Breast epithelium (tissue), 4 donors: ENCODE results near the gene TBX6. TPM values are rescaled to one million over a fixed set of nuclear protein-coding genes. Genes with fewer than 3 reads are reported as not detected.
A peak's percentile ranks its signal among the peaks of the same experiment; 100 is the strongest.
"Not testable (repeated sequence)": the region's sequence is repeated elsewhere in the genome, so short reads cannot be mapped to it uniquely, and the experiment has no call there.

Experiments used
- DNase-seq, 2 donors: peaks; one replicate each; pipeline ENCODE4 v3.0.0-alpha.2; 2019; ENCODE audit warnings: low spot score in 2 of 2
- H3K27ac ChIP-seq, 2 donors: fragments of 200-600 bp; sonication (generic) in 1 of 2; one replicate each; pipeline ENCODE4 v1.5.1; 2016 to 2019; ENCODE audit warnings: mild to moderate bottlenecking in 1 of 2
- H3K27me3 ChIP-seq, 2 donors: fragments of 200-600 bp; sonication (generic) in 1 of 2; one replicate each; pipeline versions ENCODE4 v1.5.1 to v1.6.0; 2017 to 2019; ENCODE audit warnings: control low read depth in 1 of 2, mild to moderate bottlenecking in 1 of 2
- H3K36me3 ChIP-seq: fragments of 200-600 bp; one replicate; pipeline ENCODE4 v1.5.1; 2019
- H3K4me1 ChIP-seq, 2 donors: fragments of 200-600 bp; sonication (generic); one replicate each; pipeline ENCODE4 v1.5.1; 2016 to 2019; ENCODE audit warnings: control low read depth in 1 of 2
- H3K4me3 ChIP-seq, 3 donors: fragments of 200-600 bp; sonication (generic); 1 replicate in 2 of 3; 2 replicates in 1 of 3; pipeline ENCODE4 v1.5.1; 2016 to 2019; ENCODE audit warnings: mild to moderate bottlenecking in 3 of 3, moderate library complexity in 2 of 3
- H3K9me3 ChIP-seq, 2 donors: fragments of 200-600 bp; sonication (generic) in 1 of 2; one replicate each; pipeline ENCODE4 v1.5.1; 2016 to 2019; ENCODE audit warnings: control low read depth in 1 of 2
- POLR2A ChIP-seq: fragments of 450-650 bp; IDR thresholded peaks from one replicate; pipeline ENCODE4 v1.6.1; 2016; ENCODE audit warnings: antibody characterized with exemption, mild to moderate bottlenecking, moderate library complexity
- POLR2AphosphoS5 ChIP-seq, 3 donors: sonication (generic); formaldehyde crosslinking; IDR thresholded peaks; one replicate each; pipeline ENCODE4 v1.6.1; 2017; ENCODE audit warnings: antibody characterized with exemption in 3 of 3
- intact Hi-C: fragments of 100-400 bp; cut with DNase I; formaldehyde crosslinking; loops from one replicate; pipeline ENCODE4 v1.15.1; 2023; ENCODE audit warnings: low total_unique reads
- total RNA-seq, 3 donors: library from RNA; depleted of rRNA; stranded (reverse); fragments of >200 nt; gene quantifications; one replicate each; pipeline ENCODE4 v1.1.0, GENCODE V29; 2016
- TF ChIP-seq, protein P1 (sequence below), 3 donors: fragments of 450-650 bp; IDR thresholded peaks; one replicate each; pipeline ENCODE4 v1.5.1; 2016 to 2017; ENCODE audit warnings: antibody characterized with exemption in 3 of 3, mild to moderate bottlenecking in 3 of 3, moderate library complexity in 3 of 3

Gene TBX6
- total RNA-seq, 3 donors from 2014 or later: 0.73 to 0.98 (median 0.80) TPM

DNA sequence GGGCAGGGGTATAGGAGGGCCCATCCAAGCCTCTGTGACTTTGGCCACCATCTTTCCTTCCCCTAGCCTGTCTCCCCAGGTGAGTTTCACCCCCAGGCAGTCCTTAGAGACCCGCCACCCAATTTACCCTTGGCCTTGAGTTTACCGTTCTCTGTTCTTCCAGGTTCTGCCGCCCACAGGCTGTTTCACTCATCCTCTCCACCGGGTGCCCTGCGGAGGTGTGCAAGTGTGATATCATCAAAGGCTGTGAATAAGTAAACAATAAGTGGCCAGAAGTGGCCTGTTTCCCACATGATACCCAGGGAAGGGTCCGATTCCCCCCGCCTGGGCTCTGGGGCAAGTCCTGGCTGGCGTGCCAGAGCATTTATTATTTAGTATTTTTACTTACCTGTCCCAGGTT, 45.5 kb downstream of the TBX6 start:
- Histone ChIP-seq H3K27ac (no peak overlapping the region), H3K4me3 (no peak overlapping the region), H3K9me3 (no peaks in the 10 kb centered on the region), H3K27me3 (no peaks in the 10 kb centered on the region), H3K36me3 (no peaks in the 10 kb centered on the region), H3K4me1 (no peaks in the 10 kb centered on the region)
- TF ChIP-seq POLR2AphosphoS5 (IDR thresholded peaks at IDR 0.05): no peak
- intact Hi-C loops: no loop called here
- no peak for DNase-seq

DNA sequence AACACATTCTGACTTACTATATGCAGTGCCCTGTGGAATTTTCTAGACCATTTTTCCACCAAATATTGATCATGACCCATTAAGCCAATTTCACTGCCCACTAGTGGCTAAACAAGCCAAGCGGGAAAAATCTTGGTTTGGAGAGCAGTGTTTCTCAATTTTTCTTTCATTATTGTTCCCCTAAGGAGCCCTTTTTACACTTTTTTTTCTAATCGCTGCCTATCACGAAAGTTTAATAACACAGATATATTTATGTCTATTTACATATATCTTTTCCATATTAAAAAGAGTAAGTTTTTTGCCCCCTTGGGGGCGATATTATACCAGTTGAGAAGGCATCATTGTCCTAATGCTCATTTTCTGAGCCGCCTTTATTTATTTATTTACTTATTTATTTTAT, 49.9 kb downstream of the TBX6 start:
- no peak overlapping the region for H3K27ac ChIP-seq
- no peaks in the 10 kb centered on the region for H3K4me1 ChIP-seq
- H3K36me3 ChIP-seq: no peaks in the 10 kb centered on the region
- no peak for DNase-seq
- intact Hi-C loops: no loop called here
- TF ChIP-seq POLR2A: no peak
- TF ChIP-seq, protein P1, sequence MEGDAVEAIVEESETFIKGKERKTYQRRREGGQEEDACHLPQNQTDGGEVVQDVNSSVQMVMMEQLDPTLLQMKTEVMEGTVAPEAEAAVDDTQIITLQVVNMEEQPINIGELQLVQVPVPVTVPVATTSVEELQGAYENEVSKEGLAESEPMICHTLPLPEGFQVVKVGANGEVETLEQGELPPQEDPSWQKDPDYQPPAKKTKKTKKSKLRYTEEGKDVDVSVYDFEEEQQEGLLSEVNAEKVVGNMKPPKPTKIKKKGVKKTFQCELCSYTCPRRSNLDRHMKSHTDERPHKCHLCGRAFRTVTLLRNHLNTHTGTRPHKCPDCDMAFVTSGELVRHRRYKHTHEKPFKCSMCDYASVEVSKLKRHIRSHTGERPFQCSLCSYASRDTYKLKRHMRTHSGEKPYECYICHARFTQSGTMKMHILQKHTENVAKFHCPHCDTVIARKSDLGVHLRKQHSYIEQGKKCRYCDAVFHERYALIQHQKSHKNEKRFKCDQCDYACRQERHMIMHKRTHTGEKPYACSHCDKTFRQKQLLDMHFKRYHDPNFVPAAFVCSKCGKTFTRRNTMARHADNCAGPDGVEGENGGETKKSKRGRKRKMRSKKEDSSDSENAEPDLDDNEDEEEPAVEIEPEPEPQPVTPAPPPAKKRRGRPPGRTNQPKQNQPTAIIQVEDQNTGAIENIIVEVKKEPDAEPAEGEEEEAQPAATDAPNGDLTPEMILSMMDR (IDR thresholded peaks at IDR 0.05): peak in 2 of 3 donors; percentile 6 to 60
- no peaks in the 10 kb centered on the region for H3K27me3 ChIP-seq
- H3K9me3 ChIP-seq: no peaks in the 10 kb centered on the region
- no peak overlapping the region for H3K4me3 ChIP-seq

DNA sequence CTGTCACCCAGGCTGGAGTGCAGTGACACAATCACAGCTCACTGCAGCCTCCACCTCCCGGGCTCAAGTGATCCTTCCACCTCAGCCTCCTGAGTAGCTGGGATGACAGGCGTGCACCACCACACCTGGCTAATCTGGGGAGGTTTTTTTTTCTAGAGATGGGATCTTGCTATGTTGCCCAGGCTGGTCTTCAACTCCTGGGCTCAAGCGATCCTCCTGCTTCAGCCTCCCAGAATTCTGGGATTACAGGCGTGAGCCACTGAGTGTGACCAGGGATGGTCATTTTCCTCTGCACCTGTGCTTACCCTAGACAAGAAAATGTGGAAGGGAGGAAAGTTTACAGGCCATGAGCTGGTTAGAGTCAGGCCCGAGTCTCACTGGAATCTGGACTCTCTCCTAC, 51.0 kb downstream of the TBX6 start:
- H3K27ac ChIP-seq, H3K27me3 ChIP-seq, H3K4me3 ChIP-seq, DNase-seq, H3K36me3 ChIP-seq, H3K4me1 ChIP-seq, intact Hi-C loops, H3K9me3 ChIP-seq: not testable (repeated sequence)

DNA sequence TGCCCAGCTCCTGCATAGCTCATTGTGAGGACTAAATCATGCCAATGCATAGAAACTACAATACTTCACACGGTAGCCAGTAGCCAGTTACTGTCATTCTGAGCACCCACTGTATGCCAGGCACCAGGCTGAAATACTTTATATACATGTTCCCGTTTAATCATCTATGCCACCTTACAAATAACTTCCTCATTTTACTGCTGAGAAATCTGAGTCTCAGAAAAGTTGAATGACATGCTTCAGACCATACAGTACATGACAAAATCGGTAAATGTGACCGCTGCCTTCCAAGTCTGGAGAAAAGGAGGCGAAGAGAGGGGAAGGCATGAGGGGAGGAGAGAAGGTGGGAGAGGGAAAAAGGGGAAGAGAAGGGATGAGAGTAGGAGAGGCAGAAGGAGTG, 51.5 kb downstream of the TBX6 start:
- DNase-seq: no peak
- intact Hi-C loops: no loop called here
- Histone ChIP-seq H3K9me3 (no peaks in the 10 kb centered on the region), H3K27me3 (peaks cover 0 to 2% of the 10 kb centered on the region in 2 donors), H3K4me1 (no peaks in the 10 kb centered on the region), H3K36me3 (no peaks in the 10 kb centered on the region), H3K4me3 (no peak overlapping the region), H3K27ac (no peak overlapping the region)
- TF ChIP-seq POLR2A (no peak), POLR2AphosphoS5 (IDR thresholded peaks at IDR 0.05) (no peak)
- TF ChIP-seq, protein P1 (IDR thresholded peaks at IDR 0.05): no peak

Other genes with a start within 250 kb of the TBX6 start
- 100 to 1,000 TPM; 102 to 119 (median 117) TPM for gene CDIPT, start 228.7 kb downstream of the TBX6 start, total RNA-seq
- 1 to 10 TPM in 2 of 3 donors, under 1 TPM in 1; 0.16 to 7.2 (median 5.0) TPM for gene SEZ6L2, start 192.4 kb downstream of the TBX6 start, total RNA-seq
- 1 to 10 TPM in 2 of 3 donors, not detected in 1; 1.3 to 2.5 TPM for gene ASPHD1, start 191.4 kb downstream of the TBX6 start, total RNA-seq
- gene KCTD13, start 165.7 kb downstream of the TBX6 start, total RNA-seq: 10 to 100 TPM; 14.3 to 20.5 (median 18.7) TPM
- gene TMEM219, start 129.8 kb downstream of the TBX6 start, total RNA-seq: 100 to 1,000 TPM; 111 to 135 (median 128) TPM
- gene TAOK2, start 118.1 kb downstream of the TBX6 start, total RNA-seq: 10 to 100 TPM; 31.8 to 51.1 (median 37.3) TPM
- 10 to 100 TPM; 10.5 to 18.2 (median 15.5) TPM for gene HIRIP3, start 96.3 kb downstream of the TBX6 start, total RNA-seq
- gene INO80E, start 95.7 kb downstream of the TBX6 start, total RNA-seq: 10 to 100 TPM; 31.8 to 39.7 (median 38.6) TPM
- gene DOC2A, start 80.9 kb downstream of the TBX6 start, total RNA-seq: 1 to 10 TPM in 2 of 3 donors, under 1 TPM in 1; 0.48 to 4.5 (median 2.3) TPM
- gene C16orf92, start 68.7 kb downstream of the TBX6 start, total RNA-seq: not detected
- under 1 TPM in 1 of 3 donors, not detected in 2; 0.29 TPM for gene TLCD3B, start 60.7 kb downstream of the TBX6 start, total RNA-seq
- 100 to 1,000 TPM; 479 to 672 (median 540) TPM for gene ALDOA, start 26.2 kb downstream of the TBX6 start, total RNA-seq
- gene PPP4C, start 15.9 kb downstream of the TBX6 start, total RNA-seq: 10 to 100 TPM; 47.7 to 55.1 (median 51.7) TPM
- 100 to 1,000 TPM; 106 to 143 (median 114) TPM for gene YPEL3, start 4.3 kb upstream of the TBX6 start, total RNA-seq
- 1 to 10 TPM; 1.6 to 7.3 (median 2.0) TPM for gene GDPD3, start 21.6 kb upstream of the TBX6 start, total RNA-seq
- gene MAPK3, start 31.3 kb upstream of the TBX6 start, total RNA-seq: 10 to 100 TPM; 46.5 to 82.1 (median 67.5) TPM
- 10 to 100 TPM; 24.4 to 30.9 (median 24.9) TPM for gene CORO1A, start 91.7 kb upstream of the TBX6 start, total RNA-seq
- gene BOLA2B, start 101.7 kb upstream of the TBX6 start, total RNA-seq: 100 to 1,000 TPM; 125 to 267 (median 258) TPM
- 10 to 100 TPM; 27.4 to 59.0 (median 34.7) TPM for gene SLX1A, start 102.0 kb upstream of the TBX6 start, total RNA-seq
- gene SULT1A3, start 107.3 kb upstream of the TBX6 start, total RNA-seq: 10 to 100 TPM; 12.3 to 27.0 (median 15.7) TPM
- 10 to 100 TPM in 2 of 3 donors, 1 to 10 TPM in 1; 5.9 to 14.0 (median 10.2) TPM for gene NPIPB13, start 156.6 kb upstream of the TBX6 start, total RNA-seq